CD4-positive, CD25-positive, alpha-beta regulatory T cell (primary cell): Measurements from ENCODE around the gene INSIG1. TPM values are rescaled to one million over a fixed set of nuclear protein-coding genes. Genes with fewer than 3 reads are reported as not detected.

Source experiments
- ATAC-seq, 2 donors: fragments of 150-1000 bp; cut with Tn5 transposase; one replicate each; pipeline ENCODE4 v1.10.0; 2021; ENCODE audit warnings: low read depth in 2 of 2, moderate number of reproducible peaks in 2 of 2, moderate library complexity in 1 of 2
- DNase-seq, 3 donors: peaks; one replicate each; pipeline versions ENCODE4 v3.0.0 to v3.0.0-alpha.2; 2012 to 2022; ENCODE audit warnings: mixed read lengths in 1 of 3
- H3K27ac ChIP-seq: one replicate; pipeline ENCODE4 v1.7.0; 2013; ENCODE audit warnings: mild to moderate bottlenecking, low read length; ENCODE audit not compliant: insufficient read depth, poor library complexity, severe bottlenecking
- H3K27me3 ChIP-seq: one replicate; pipeline ENCODE4 v1.7.0; 2013; ENCODE audit warnings: low read length; ENCODE audit not compliant: control insufficient read depth, insufficient read depth
- H3K36me3 ChIP-seq: one replicate; pipeline ENCODE4 v1.7.0; 2013; ENCODE audit warnings: mild to moderate bottlenecking, low read length, moderate library complexity; ENCODE audit not compliant: control insufficient read depth, insufficient read depth
- H3K4me1 ChIP-seq: 2 replicates; pipeline ENCODE4 v1.7.0; 2013; ENCODE audit warnings: mild to moderate bottlenecking, low read length; ENCODE audit not compliant: insufficient read depth, control insufficient read depth, poor library complexity, severe bottlenecking
- H3K4me3 ChIP-seq: one replicate; pipeline ENCODE4 v1.7.0; 2013; ENCODE audit warnings: low read depth, mild to moderate bottlenecking, low read length, moderate library complexity
- H3K9me3 ChIP-seq, 2 experiments: 1 replicate in 1 of 2; 2 replicates in 1 of 2; pipeline ENCODE4 v1.7.0; 2013; ENCODE audit warnings: low read length in 2 of 2, mild to moderate bottlenecking in 1 of 2, moderate library complexity in 1 of 2; ENCODE audit not compliant: control insufficient read depth in 2 of 2
- H3K27ac Mint-ChIP-seq, 3 donors: one replicate each; pipeline ENCODE4 v1.8.0; 2020 to 2022; ENCODE audit warnings: mild to moderate bottlenecking in 3 of 3, mixed read lengths in 3 of 3, moderate library complexity in 2 of 3
- H3K27me3 Mint-ChIP-seq: one replicate; pipeline ENCODE4 v1.8.0; 2022; ENCODE audit warnings: mild to moderate bottlenecking, mixed read lengths
- H3K36me3 Mint-ChIP-seq: one replicate; pipeline ENCODE4 v1.8.0; 2020; ENCODE audit warnings: mixed read lengths
- H3K4me1 Mint-ChIP-seq, 4 donors: one replicate each; pipeline ENCODE4 v1.8.0; 2020 to 2022; ENCODE audit warnings: mixed read lengths in 4 of 4, mild to moderate bottlenecking in 1 of 4
- H3K4me3 Mint-ChIP-seq, 4 donors: one replicate each; pipeline ENCODE4 v1.8.0; 2020 to 2022; ENCODE audit warnings: mild to moderate bottlenecking in 4 of 4, mixed read lengths in 4 of 4, moderate library complexity in 3 of 4
- H3K9me3 Mint-ChIP-seq, 7 donors: one replicate each; pipeline ENCODE4 v1.8.0; 2020 to 2022; ENCODE audit warnings: mixed read lengths in 7 of 7, mild to moderate bottlenecking in 3 of 7, moderate library complexity in 2 of 7
- polyA plus RNA-seq, 4 donors: library from polyadenylated mRNA; unstranded; fragments of 300-500 nt; fragmentation: Illumina TruSeq; gene quantifications; one replicate each; pipeline ENCODE4 v1.2.3, GENCODE V29; 2021
- total RNA-seq: library from RNA; stranded (reverse); gene quantifications from one replicate; pipeline ENCODE4 v1.2.3, GENCODE V29; 2022

Gene INSIG1
- total and polyA plus RNA-seq, 5 donors from 2014 or later, result 38.4 to 66.5 (median 58.8) TPM

DNA sequence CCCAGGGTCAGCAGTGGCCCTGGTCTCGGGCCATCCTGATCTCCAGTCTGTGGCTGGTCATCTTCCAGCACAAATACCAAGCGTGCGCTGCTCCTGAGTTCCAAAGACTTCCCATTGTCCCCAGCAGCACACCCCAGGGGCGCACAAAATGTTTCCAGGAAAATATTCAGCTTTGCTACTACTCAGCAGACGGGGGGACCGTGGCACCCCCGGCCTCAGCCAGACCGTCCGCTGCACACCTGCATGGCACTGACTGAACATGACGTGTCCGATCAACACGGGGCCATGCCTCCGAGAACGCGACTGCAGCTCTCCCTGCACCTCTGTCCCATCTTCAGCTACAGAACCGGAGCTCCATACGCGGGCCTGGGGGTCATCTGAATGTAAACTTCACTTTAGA lies 9.6 kb upstream of the INSIG1 start:
- Histone ChIP-seq H3K9me3 (no peaks in the 10 kb centered on the region), H3K27me3 (no peaks in the 10 kb centered on the region), H3K36me3 (no peaks in the 10 kb centered on the region), H3K4me3 (no peak overlapping the region), H3K4me1 (peaks cover 19% of the 10 kb centered on the region), H3K27ac (no peak overlapping the region)
- peaks cover 0 to 3% (median 0%) of the 10 kb centered on the region in 7 donors for H3K9me3 Mint-ChIP-seq
- peak overlapping the region in 1 of 3 donors; percentile 67 for H3K27ac Mint-ChIP-seq
- H3K4me1 Mint-ChIP-seq, result peaks cover 0 to 48% (median 24%) of the 10 kb centered on the region in 4 donors
- no peaks in the 10 kb centered on the region for H3K27me3 Mint-ChIP-seq
- H3K36me3 Mint-ChIP-seq, result no peaks in the 10 kb centered on the region
- H3K4me3 Mint-ChIP-seq, result peak overlapping the region in 1 of 4 donors; percentile 16
- ATAC-seq (no peak), DNase-seq (no peak)

DNA sequence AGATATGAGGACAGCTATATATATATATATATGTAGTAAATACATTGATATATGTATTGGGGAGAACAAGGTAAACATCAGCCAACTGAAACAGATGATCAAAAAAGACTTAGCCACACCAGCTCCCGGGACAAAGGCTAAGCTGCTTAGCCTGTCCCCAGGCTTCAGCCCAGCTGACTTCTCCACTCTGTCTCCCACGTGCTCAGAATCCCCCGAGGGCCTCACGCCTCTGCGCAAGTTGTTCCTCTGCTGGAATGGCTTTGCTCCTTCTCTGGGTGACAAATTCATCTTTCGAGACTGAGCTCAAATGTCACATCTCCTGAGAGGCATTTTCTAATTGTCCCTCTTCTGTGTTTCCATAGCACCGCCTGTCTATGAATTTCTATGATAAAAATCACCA lies 8.6 kb upstream of the INSIG1 start:
- Mint-ChIP-seq H3K9me3 (peaks cover 0 to 3% (median 0%) of the 10 kb centered on the region in 7 donors), H3K27ac (no peak overlapping the region), H3K27me3 (no peaks in the 10 kb centered on the region), H3K4me3 (no peak overlapping the region), H3K4me1 (peaks cover 0 to 40% (median 20%) of the 10 kb centered on the region in 4 donors), H3K36me3 (no peaks in the 10 kb centered on the region)
- H3K27me3 ChIP-seq, result no peaks in the 10 kb centered on the region
- peaks cover 19% of the 10 kb centered on the region for H3K4me1 ChIP-seq
- no peaks in the 10 kb centered on the region for H3K9me3 ChIP-seq
- ATAC-seq (no peak), DNase-seq (no peak)
- no peak overlapping the region for H3K27ac ChIP-seq
- no peak overlapping the region for H3K4me3 ChIP-seq
- H3K36me3 ChIP-seq, result no peaks in the 10 kb centered on the region

DNA sequence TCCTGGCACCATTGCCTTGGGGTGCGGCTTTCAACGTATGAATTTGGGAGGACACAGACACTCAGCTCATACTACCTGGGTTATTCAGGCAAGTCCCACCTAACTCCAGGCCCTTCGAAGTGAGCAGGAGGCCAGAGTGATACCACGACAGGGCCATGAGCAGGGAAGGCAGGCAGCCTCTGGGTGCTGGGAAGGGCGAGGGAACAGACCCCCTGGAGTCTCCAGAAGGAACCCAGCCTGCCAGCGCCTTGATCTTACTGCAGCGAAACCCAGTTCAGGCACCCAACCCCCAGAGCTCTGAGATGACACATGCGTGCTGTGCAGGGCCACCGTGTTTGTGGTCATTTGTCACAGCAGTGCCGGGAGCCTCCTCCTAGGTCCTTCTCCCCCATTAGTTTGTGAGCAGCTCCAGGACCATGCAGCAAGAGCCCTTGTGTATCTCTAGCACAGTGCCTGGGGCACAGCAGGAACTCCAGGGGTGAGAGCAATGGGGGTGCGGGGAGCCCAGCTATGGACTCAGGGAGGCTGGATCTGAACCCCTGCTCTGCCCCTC lies 7.7 kb upstream of the INSIG1 start:
- peak in 1 of 2 donors; percentile 3 for ATAC-seq
- no peak for DNase-seq
- no peaks in the 10 kb centered on the region for H3K27me3 ChIP-seq
- H3K27ac Mint-ChIP-seq, result no peak overlapping the region
- no peak overlapping the region for H3K4me3 ChIP-seq
- no peak overlapping the region for H3K27ac ChIP-seq
- H3K36me3 Mint-ChIP-seq, result no peaks in the 10 kb centered on the region
- no peaks in the 10 kb centered on the region for H3K9me3 ChIP-seq
- H3K4me3 Mint-ChIP-seq, result no peak overlapping the region
- no peaks in the 10 kb centered on the region for H3K27me3 Mint-ChIP-seq
- H3K4me1 Mint-ChIP-seq, result peaks cover 0 to 35% (median 20%) of the 10 kb centered on the region in 4 donors
- peaks cover 19% of the 10 kb centered on the region for H3K4me1 ChIP-seq
- no peaks in the 10 kb centered on the region for H3K36me3 ChIP-seq
- peaks cover 0 to 3% (median 0%) of the 10 kb centered on the region in 7 donors for H3K9me3 Mint-ChIP-seq

DNA sequence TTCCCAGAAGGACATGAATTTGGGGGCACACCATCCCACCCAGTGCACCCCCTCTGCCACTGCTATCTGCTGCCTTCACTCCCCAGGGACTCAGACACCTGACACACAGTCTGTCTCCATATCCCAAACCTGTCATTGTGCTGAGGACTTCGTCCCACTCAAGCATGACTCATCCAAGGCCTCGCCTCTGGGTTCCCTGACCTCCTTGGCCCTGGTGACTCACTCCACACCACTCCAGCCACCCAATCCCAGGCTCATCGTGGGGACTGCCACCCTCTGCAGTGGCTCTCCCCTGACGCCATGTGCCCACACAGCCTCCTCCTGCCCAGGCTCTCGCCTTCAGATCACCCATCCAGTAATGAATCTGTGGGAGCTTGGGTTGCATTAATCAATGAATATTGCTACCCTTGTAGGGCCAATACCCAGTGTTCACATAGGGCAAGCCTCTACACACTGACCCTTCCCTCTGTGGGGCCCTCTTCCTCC lies 6.6 kb upstream of the INSIG1 start:
- H3K27ac Mint-ChIP-seq, result peak overlapping the region in 1 of 3 donors; percentile 51
- H3K27me3 Mint-ChIP-seq, result no peaks in the 10 kb centered on the region
- peaks cover 0 to 29% (median 16%) of the 10 kb centered on the region in 4 donors for H3K4me1 Mint-ChIP-seq
- Histone ChIP-seq H3K27me3 (no peaks in the 10 kb centered on the region), H3K4me3 (no peak overlapping the region), H3K27ac (no peak overlapping the region), H3K9me3 (no peaks in the 10 kb centered on the region), H3K4me1 (peaks cover 11% of the 10 kb centered on the region), H3K36me3 (no peaks in the 10 kb centered on the region)
- ATAC-seq, result peak in 1 of 2 donors; percentile 31
- DNase-seq, result no peak
- H3K36me3 Mint-ChIP-seq, result no peaks in the 10 kb centered on the region
- peaks cover 0 to 3% (median 0%) of the 10 kb centered on the region in 7 donors for H3K9me3 Mint-ChIP-seq
- H3K4me3 Mint-ChIP-seq, result no peak overlapping the region

DNA sequence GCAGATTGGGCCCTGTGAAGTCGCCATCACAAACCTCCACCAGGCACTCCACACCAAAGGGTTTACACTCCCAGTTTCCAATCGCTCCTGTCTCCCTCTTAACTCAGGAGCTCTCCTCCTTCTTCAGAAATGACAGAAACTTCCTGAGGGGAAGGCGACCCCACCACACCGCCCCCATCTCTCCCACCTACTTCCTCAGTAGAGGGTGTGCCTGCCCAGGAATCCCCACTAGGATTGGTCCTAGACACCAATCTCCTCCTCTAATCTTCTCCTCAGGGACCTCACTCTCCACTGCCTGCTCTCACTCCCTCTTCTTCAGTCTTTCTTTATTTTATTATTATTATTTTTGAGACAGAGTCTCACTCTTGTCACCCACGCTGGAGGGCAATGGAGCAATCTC lies 5.9 kb upstream of the INSIG1 start:
- H3K27ac Mint-ChIP-seq, result no peak overlapping the region
- no peaks in the 10 kb centered on the region for H3K27me3 Mint-ChIP-seq
- H3K4me3 Mint-ChIP-seq, result no peak overlapping the region
- peaks cover 0 to 3% (median 0%) of the 10 kb centered on the region in 7 donors for H3K9me3 Mint-ChIP-seq
- no peaks in the 10 kb centered on the region for H3K9me3 ChIP-seq
- no peak overlapping the region for H3K4me3 ChIP-seq
- H3K27ac ChIP-seq, result no peak overlapping the region
- H3K36me3 ChIP-seq, result no peaks in the 10 kb centered on the region
- H3K4me1 ChIP-seq, result peaks cover 16% of the 10 kb centered on the region
- no peaks in the 10 kb centered on the region for H3K36me3 Mint-ChIP-seq
- no peak for DNase-seq
- ATAC-seq, result no peak
- H3K4me1 Mint-ChIP-seq, result peaks cover 6 to 29% (median 18%) of the 10 kb centered on the region in 4 donors
- no peaks in the 10 kb centered on the region for H3K27me3 ChIP-seq

DNA sequence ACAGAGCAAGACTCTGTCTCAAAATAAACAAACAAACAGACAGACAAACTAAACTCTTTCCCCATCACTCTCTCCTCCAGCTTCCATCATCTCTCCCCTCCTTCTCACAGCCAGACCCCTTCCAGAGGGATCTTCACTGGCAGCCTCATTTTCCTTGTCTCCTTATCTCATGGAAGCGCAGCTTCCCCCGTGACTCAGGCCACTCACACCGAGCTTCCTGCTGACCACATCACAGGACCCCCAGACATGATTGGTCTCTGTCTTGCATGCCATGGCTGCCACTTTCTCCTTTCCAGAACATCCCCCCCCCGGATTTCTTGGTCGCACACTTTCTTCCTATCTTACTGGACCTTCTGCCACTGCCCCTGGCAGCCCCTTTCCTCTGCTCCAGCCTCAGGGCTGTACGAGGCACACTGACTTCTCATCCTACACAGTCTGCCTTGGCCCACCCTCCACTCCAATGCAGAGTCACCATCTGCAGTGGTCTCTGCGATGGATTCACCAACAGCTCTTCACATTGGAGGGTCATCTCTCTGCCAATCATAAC lies 4.9 kb upstream of the INSIG1 start:
- no peak overlapping the region for H3K27ac ChIP-seq
- H3K9me3 ChIP-seq, result no peaks in the 10 kb centered on the region
- Mint-ChIP-seq H3K27ac (peak overlapping the region in 1 of 3 donors; percentile 50), H3K4me1 (peaks cover 9 to 23% (median 16%) of the 10 kb centered on the region in 4 donors), H3K36me3 (no peaks in the 10 kb centered on the region), H3K27me3 (no peaks in the 10 kb centered on the region), H3K9me3 (peaks cover 0 to 3% (median 0%) of the 10 kb centered on the region in 7 donors), H3K4me3 (no peak overlapping the region)
- no peaks in the 10 kb centered on the region for H3K36me3 ChIP-seq
- no peak for DNase-seq
- no peak for ATAC-seq
- peaks cover 14% of the 10 kb centered on the region for H3K4me1 ChIP-seq
- no peaks in the 10 kb centered on the region for H3K27me3 ChIP-seq
- H3K4me3 ChIP-seq, result no peak overlapping the region

DNA sequence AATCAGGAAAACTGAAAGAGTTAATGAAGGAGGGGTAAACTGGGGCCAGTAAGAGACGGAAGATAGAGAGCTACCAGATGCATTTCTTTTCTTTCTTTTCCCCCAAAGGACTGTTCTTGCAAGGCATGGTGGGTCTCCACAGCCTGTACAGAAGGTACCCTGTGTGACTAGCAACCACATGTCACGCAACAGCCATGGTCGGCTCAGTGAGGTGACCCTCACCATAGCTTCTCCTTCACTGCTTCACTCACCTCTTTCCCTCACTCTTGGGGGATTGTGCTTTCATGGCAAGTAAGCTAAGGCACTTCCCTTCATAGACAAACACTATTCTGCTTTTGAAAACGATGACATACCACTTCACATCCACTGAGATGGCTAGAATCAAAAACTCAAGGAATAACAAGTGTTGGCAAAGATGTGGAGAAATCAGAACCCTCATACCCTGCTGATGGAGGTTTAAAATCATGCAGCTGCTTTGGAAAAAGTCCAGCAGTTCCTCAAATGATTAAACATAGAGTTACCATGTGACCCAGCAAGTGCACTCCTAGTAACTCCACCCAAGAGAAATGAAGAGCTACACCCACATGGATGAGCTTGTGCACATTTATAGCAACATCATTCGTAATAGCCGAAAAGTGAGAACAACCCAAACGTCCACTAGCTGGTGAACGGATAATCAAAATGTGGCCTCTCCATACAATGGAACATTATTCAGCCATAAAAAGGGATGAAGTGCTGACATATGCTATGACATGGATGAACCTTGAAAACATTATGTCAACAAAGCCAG lies 3.8 kb upstream of the INSIG1 start:
- Histone ChIP-seq H3K27me3 (no peaks in the 10 kb centered on the region), H3K4me3 (no peak overlapping the region), H3K27ac (no peak overlapping the region), H3K9me3 (no peaks in the 10 kb centered on the region), H3K4me1 (peaks cover 24% of the 10 kb centered on the region), H3K36me3 (no peaks in the 10 kb centered on the region)
- no peak overlapping the region for H3K27ac Mint-ChIP-seq
- H3K27me3 Mint-ChIP-seq, result peaks cover 4% of the 10 kb centered on the region
- H3K9me3 Mint-ChIP-seq, result peaks cover 0 to 3% (median 0%) of the 10 kb centered on the region in 7 donors
- H3K4me1 Mint-ChIP-seq, result peaks cover 9 to 22% (median 13%) of the 10 kb centered on the region in 4 donors
- peak overlapping the region in 2 of 4 donors; percentile 8 to 10 for H3K4me3 Mint-ChIP-seq
- ATAC-seq (no peak), DNase-seq (no peak)
- H3K36me3 Mint-ChIP-seq, result no peaks in the 10 kb centered on the region
